Skeletal muscle tissue (tissue), 5 donors: Measurements from ENCODE around the gene NFATC1. TPM values are rescaled to one million over a fixed set of nuclear protein-coding genes. Genes with fewer than 3 reads are reported as not detected.

Experiments used
- H3K27ac ChIP-seq: one replicate; pipeline ENCODE4 v1.7.0; 2013; ENCODE audit warnings: mild to moderate bottlenecking, low read depth, low read length, inconsistent platforms
- H3K27me3 ChIP-seq, 3 donors: one replicate each; pipeline ENCODE4 v1.7.0; 2013; ENCODE audit warnings: low read length in 3 of 3; ENCODE audit not compliant: control insufficient read depth in 3 of 3, insufficient read depth in 3 of 3
- H3K36me3 ChIP-seq, 3 donors: one replicate each; pipeline ENCODE4 v1.7.0; 2013; ENCODE audit warnings: low read length in 3 of 3; ENCODE audit not compliant: control insufficient read depth in 3 of 3, insufficient read depth in 3 of 3
- H3K4me1 ChIP-seq, 3 donors: one replicate each; pipeline ENCODE4 v1.7.0; 2013; ENCODE audit warnings: low read length in 3 of 3, mild to moderate bottlenecking in 3 of 3; ENCODE audit not compliant: control insufficient read depth in 3 of 3, insufficient read depth in 3 of 3
- H3K4me3 ChIP-seq, 3 donors: one replicate each; pipeline ENCODE4 v1.7.0; 2013; ENCODE audit warnings: low read length in 3 of 3
- H3K9ac ChIP-seq, 3 donors: one replicate each; pipeline ENCODE4 v1.7.0; 2013; ENCODE audit warnings: low read length in 3 of 3, mild to moderate bottlenecking in 3 of 3, moderate library complexity in 2 of 3, low read depth in 1 of 3
- H3K9me3 ChIP-seq, 3 donors: one replicate each; pipeline ENCODE4 v1.7.0; 2013; ENCODE audit warnings: low read length in 3 of 3; ENCODE audit not compliant: control insufficient read depth in 3 of 3
- small RNA-seq: library from RNA; depleted of rRNA; stranded (forward); fragments of <200 nt; gene quantifications from one replicate; pipeline ENCODE3, GENCODE V24; 2014
- total RNA-seq: library from RNA; depleted of rRNA; stranded (reverse); fragments of >200 nt; gene quantifications from one replicate; pipeline ENCODE4 v1.2.3, GENCODE V29; 2014
- donor health status: Osteomylitis.

Gene NFATC1
- total RNA-seq, 1 donor from 2014 or later: 10.4 TPM

DNA sequence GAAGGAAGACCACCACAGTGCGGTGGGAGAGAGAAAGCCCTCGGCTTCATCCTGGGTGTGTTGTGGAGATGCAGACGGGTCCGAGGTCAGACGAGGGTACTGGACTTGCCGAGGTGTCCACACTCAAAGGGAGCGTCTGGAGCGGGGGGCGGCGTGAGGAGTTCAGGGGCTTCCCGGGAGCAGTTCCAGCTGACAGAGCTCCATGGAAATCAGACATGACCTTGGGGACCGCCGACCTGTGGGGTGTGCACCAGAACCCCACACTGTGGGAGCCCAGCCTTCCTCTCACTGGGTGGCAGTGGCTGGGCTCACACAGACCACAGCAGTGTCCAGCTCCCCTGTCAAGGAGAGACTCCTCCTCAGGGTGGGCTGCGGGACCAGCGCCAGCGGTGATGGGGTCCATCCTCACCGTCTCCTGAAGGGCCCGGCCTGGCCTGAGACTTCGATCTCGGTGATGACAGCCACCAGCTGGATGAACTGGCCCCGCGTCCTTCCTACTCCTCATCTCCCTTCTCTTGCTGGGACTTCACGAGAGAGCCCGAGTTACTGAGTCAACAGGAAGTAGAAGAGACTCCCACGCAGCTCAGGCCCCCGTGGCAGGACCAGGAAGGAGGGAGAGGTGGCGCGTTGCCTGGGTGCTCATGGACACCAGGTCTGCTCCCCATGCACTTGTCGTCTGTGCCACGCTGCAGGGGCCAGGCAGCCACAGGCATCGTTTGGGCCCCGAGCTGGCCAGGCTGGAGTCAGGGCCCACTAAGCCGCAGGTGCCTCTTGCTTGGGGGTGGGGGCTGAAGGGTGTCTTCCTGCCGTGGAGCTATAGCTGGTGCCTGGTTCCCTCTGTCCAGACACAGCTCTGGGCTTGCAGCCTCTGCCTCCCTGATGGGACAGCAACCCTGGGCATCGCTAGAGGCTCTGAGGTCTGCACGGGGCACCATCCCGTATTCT lies 182.0 kb downstream of the NFATC1 start:
- Histone ChIP-seq H3K4me1 (peaks cover 22 to 31% (median 28%) of the 10 kb centered on the region in 3 donors), H3K27ac (no peak overlapping the region), H3K4me3 (no peak overlapping the region), H3K36me3 (peaks cover 0 to 9% (median 2%) of the 10 kb centered on the region in 3 donors), H3K9me3 (peaks cover 7 to 11% (median 7%) of the 10 kb centered on the region in 3 donors), H3K9ac (peak overlapping the region in 1 of 3 donors; percentile 8), H3K27me3 (peaks cover 0 to 8% (median 2%) of the 10 kb centered on the region in 3 donors)

DNA sequence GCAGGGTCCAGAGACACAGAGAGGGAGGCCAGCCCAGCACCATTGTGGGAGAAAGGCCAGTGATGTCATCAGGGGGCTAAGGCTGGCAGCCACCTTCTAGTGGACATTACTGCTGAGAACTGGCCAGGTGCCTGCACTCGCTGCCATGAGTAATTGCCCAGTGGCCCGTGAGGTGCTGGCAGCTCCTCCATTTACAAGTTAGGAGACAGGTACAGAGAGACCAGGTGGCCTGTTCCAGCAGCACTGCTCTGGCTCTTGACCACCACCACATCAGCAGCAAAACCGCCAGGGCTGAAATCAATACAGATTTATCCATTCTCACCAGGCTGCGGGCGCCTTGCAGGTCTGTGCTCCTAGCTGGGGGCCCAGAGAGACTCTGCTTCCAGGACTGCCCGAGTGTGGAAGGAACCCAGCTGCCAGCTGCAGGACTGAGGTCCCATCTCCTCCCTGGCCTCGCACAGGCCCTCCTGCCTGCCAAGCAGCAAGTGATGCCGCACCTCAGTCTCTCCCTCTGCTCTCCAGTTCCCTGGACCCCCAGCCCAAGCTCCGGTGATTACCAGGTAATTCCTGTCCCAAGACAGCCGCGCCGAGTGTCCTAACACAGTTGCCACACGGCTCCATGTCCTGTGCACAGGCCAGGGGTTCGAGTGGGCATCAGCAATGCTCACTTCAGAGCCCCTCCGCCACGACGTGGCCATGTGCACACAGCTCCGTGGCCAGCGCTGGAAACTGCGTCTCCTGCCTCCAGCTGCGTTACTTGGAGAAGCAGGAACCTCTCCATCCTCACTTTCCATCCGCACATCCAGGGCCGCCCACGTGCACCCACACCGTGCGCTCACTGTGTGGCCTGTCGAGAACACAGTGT lies 182.9 kb downstream of the NFATC1 start:
- H3K9ac ChIP-seq: no peak overlapping the region
- no peak overlapping the region for H3K4me3 ChIP-seq
- H3K9me3 ChIP-seq: peaks cover 0 to 4% (median 0%) of the 10 kb centered on the region in 3 donors
- H3K36me3 ChIP-seq: peaks cover 0 to 10% (median 0%) of the 10 kb centered on the region in 3 donors
- peaks cover 0 to 8% (median 2%) of the 10 kb centered on the region in 3 donors for H3K27me3 ChIP-seq
- H3K4me1 ChIP-seq: peaks cover 22 to 31% (median 28%) of the 10 kb centered on the region in 3 donors
- H3K27ac ChIP-seq: no peak overlapping the region

Small RNA genes within 50 kb of the gene (small RNA-seq; reads per million reads assigned to genes)
- gene AC018445.2: not detected
